ENCODE data around the gene PPP2R5C. TPM values are rescaled to one million over a fixed set of nuclear protein-coding genes. Genes with fewer than 3 reads are reported as not detected.

PPP2R5C gene
- total RNA-seq, 1 donor from 2014 or later = 227 TPM

- DNase-seq (no peak), ATAC-seq (ENCODE audit: low read depth) (no peak)
- TF ChIP-seq, protein P1, sequence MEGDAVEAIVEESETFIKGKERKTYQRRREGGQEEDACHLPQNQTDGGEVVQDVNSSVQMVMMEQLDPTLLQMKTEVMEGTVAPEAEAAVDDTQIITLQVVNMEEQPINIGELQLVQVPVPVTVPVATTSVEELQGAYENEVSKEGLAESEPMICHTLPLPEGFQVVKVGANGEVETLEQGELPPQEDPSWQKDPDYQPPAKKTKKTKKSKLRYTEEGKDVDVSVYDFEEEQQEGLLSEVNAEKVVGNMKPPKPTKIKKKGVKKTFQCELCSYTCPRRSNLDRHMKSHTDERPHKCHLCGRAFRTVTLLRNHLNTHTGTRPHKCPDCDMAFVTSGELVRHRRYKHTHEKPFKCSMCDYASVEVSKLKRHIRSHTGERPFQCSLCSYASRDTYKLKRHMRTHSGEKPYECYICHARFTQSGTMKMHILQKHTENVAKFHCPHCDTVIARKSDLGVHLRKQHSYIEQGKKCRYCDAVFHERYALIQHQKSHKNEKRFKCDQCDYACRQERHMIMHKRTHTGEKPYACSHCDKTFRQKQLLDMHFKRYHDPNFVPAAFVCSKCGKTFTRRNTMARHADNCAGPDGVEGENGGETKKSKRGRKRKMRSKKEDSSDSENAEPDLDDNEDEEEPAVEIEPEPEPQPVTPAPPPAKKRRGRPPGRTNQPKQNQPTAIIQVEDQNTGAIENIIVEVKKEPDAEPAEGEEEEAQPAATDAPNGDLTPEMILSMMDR (IDR thresholded peaks at IDR 0.05) = no peak
- Mint-ChIP-seq H3K9me3 (no peaks in the 10 kb centered on the region), H3K27ac (no peak overlapping the region), H3K36me3 (ENCODE audit: low read depth) (peaks cover 18% of the 10 kb centered on the region), H3K4me3 (no peak overlapping the region), H3K4me1 (peaks cover 23% of the 10 kb centered on the region), H3K27me3 (no peaks in the 10 kb centered on the region)
- intact Hi-C loops (cut with micrococcal nuclease) = no loop called here
- POLR2A ChIA-PET = no interaction called here
- CTCF ChIA-PET = interaction anchor here (1.3 kb wide), 1 partner anchor 18 kb away, joined by 3 read pairs; no protein-coding TSS in a partner anchor
Measured at GRCh38 chr14:101789222-101789621, 27.7 kb downstream of the PPP2R5C start.

DNA sequence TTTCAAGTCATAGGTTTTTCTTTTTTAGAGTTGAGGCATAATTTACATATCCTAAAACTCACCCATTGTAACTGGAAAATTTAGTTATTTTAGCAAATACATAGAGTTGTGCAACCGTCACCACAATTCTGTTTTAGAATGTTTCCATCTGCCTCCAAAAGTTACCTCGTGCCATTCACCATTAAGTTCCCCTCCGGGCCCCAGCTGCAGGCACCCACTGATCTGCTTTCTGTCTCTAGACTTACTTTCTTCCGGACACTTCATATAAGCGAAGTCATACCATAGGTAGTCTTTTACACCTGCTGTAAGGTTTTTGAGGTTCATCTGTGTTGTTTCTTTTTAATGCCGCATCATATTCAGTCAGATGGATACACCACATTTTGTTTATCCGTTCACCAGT is 28.7 kb downstream of the PPP2R5C start:
- Mint-ChIP-seq H3K4me1 (peaks cover 23% of the 10 kb centered on the region), H3K27me3 (no peaks in the 10 kb centered on the region), H3K36me3 (ENCODE audit: low read depth) (peaks cover 18% of the 10 kb centered on the region), H3K4me3 (peak overlapping the region; percentile 48), H3K27ac (peak overlapping the region; percentile 57), H3K9me3 (no peaks in the 10 kb centered on the region)
- ATAC-seq (ENCODE audit: low read depth) (peak; percentile 49), DNase-seq (no peak)
- CTCF ChIA-PET = no interaction called here
- TF ChIP-seq, protein P1 (IDR thresholded peaks at IDR 0.05) = no peak
- intact Hi-C loops (cut with micrococcal nuclease) = loop anchor here (1.0 to 2.0 kb wide), 2 partner anchors 9 to 15 kb away; no protein-coding TSS in a partner anchor
- POLR2A ChIA-PET = interaction anchor here (0.9 to 3.8 kb wide), 2 partner anchors 12 to 19 kb away, joined by 3 to 41 read pairs; no protein-coding TSS in a partner anchor

DNA sequence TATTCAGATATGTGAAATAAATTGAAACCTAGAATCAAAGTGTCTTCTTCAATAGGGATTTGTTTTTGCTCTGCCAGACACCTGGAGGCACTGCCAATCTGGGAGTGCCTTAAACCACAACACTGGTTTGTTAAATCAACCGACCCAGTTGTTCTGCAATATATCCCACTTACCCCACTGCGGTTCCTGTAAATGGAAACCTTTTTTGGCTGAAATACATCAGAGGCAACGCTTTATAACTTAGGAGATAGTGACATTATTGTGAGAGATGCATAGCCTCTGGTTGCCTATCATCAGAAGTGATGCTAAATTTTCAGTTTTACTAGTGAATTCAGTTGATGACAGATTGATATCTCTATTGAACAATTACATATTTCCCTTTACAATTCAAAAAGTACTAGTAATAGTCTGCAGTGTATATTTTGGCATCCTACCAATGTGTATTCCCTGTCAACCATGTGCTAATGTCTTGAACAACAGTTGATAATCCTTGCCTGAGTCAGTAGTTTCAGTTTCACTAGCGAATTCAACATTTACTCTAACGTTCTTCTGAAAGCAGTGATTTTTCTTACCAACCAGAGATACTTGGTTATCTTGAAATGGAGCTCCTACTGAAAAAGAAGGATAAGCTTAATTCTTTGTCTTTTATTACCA is 30.5 kb downstream of the PPP2R5C start:
- intact Hi-C loops (cut with micrococcal nuclease) = loop anchor here (1.0 to 2.0 kb wide), 2 partner anchors 17 to 18 kb away; no protein-coding TSS in a partner anchor
- DNase-seq = no peak
- H3K27ac Mint-ChIP-seq = peak overlapping the region; percentile 36
- no peaks in the 10 kb centered on the region for H3K27me3 Mint-ChIP-seq
- ChIA-PET CTCF (interaction anchor here (0.7 kb wide), 1 partner anchor 15 kb away, joined by 3 read pairs; no protein-coding TSS in a partner anchor), POLR2A (interaction anchor here (1.1 to 3.8 kb wide), 5 partner anchors 17 to 86 kb away, joined by 3 to 41 read pairs (median 3); no protein-coding TSS in a partner anchor)
- H3K36me3 Mint-ChIP-seq (ENCODE audit: low read depth) = peaks cover 21% of the 10 kb centered on the region
- H3K4me3 Mint-ChIP-seq = peak overlapping the region; percentile 36
- TF ChIP-seq, protein P1 (IDR thresholded peaks at IDR 0.05) = no peak
- H3K9me3 Mint-ChIP-seq = no peaks in the 10 kb centered on the region
- ATAC-seq (ENCODE audit: low read depth) = peak; percentile 64
- H3K4me1 Mint-ChIP-seq = peaks cover 23% of the 10 kb centered on the region

- Mint-ChIP-seq H3K36me3 (ENCODE audit: low read depth) (peaks cover 20% of the 10 kb centered on the region), H3K9me3 (no peaks in the 10 kb centered on the region), H3K27me3 (no peaks in the 10 kb centered on the region), H3K4me3 (no peak overlapping the region), H3K27ac (no peak overlapping the region), H3K4me1 (peaks cover 16% of the 10 kb centered on the region)
- CTCF ChIA-PET = no interaction called here
- TF ChIP-seq, protein P1 (IDR thresholded peaks at IDR 0.05) = no peak
- DNase-seq = no peak
- no peak for ATAC-seq (ENCODE audit: low read depth)
- POLR2A ChIA-PET = interaction anchor here (0.6 kb wide), 2 partner anchors 19 to 43 kb away, joined by 6 read pairs; no protein-coding TSS in a partner anchor
- intact Hi-C loops (cut with micrococcal nuclease) = no loop called here
Measured at GRCh38 chr14:101796016-101796415, 34.5 kb downstream of the PPP2R5C start.

DNA sequence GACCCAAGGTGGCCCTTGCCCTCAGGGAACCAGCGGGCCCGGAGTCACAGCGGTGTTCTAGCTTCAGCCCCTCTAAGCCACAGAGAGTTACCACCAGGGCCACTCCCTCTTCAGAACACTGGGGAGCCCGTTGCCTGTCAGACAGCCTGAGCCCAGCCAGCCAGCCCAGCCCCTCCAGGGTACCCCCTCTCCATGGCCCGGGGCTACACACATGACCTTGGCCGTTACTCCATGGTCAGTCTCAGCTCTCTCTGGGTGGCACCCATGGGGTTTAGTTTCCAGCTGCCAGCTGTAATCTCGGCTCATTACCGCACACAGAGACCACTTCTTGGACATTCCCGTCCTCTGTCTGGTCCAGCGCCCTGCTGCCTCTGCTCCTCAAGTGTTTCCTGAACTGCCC is 35.0 kb downstream of the PPP2R5C start:
- H3K4me1 Mint-ChIP-seq = peaks cover 13% of the 10 kb centered on the region
- peaks cover 20% of the 10 kb centered on the region for H3K36me3 Mint-ChIP-seq (ENCODE audit: low read depth)
- intact Hi-C loops (cut with micrococcal nuclease) = no loop called here
- H3K9me3 Mint-ChIP-seq = no peaks in the 10 kb centered on the region
- no peaks in the 10 kb centered on the region for H3K27me3 Mint-ChIP-seq
- no peak for ATAC-seq (ENCODE audit: low read depth)
- ChIA-PET CTCF (no interaction called here), POLR2A (no interaction called here)
- H3K4me3 Mint-ChIP-seq = no peak overlapping the region
- TF ChIP-seq, protein P1 (IDR thresholded peaks at IDR 0.05) = no peak
- no peak overlapping the region for H3K27ac Mint-ChIP-seq
- no peak for DNase-seq

Data from activated B cell treated with CpG ODN at 0.5 μM for 24 hours (primary cell).